Measurements from ENCODE around the gene ARHGEF19.
"Not testable (repeated sequence)": the region's sequence is repeated elsewhere in the genome, so short reads cannot be mapped to it uniquely, and the experiment has no call there.

The ARHGEF19 gene

DNA sequence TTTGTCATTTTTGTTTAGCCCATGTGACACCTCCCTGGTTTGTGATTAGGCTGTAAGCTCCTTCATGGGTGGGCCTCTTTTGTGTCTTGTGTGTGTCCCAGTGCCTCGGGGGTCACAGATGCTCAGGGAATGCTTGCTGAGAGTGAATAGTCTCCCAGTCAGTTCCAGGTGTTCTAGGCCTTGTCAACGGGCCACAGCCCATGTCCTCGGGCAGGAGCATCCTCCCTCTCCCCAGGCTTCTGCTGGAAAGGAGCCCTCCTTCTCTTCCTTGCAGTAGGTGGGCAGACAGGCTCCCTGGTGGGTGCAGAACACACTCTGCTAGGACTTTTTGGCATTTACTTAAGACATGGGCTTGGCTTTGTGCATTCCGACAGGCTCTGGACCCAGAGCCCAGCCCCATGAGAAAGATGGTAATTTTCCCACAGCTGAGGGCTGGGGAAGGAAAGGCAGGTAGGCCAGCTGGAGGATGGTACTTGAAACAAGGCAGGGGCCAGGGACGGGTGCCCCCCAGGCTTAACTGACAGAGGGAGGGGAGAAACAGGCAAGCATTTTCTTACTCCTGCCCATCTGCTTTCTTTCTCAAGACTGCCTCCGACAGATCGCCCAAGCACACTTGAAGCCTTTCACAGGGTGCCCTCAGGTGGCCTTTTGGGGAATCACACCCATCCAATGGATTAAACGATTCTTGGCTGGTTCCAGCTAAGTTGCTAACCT lies 31.6 kb upstream of the ARHGEF19 start:
- DNase-seq: peak; percentile 45

DNA sequence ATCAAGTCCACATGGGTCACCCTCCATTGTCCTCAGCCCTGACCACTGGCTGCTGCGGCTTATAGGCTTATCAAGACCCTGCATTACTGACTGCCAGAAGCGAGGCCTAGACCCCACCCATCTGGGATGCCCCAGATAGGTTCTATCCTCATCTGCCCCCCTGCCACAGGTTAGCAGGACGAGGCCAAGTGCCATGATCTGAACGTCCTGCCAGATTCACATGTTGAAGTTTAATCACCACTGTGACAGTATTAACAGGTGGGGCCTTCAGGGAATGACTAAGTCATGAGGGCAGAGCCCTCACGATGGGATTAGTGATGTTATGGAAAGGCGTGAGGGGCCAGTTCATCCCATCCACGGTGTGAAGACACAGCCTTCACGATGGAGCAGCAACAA lies 30.8 kb upstream of the ARHGEF19 start:
- DNase-seq: no peak

DNA sequence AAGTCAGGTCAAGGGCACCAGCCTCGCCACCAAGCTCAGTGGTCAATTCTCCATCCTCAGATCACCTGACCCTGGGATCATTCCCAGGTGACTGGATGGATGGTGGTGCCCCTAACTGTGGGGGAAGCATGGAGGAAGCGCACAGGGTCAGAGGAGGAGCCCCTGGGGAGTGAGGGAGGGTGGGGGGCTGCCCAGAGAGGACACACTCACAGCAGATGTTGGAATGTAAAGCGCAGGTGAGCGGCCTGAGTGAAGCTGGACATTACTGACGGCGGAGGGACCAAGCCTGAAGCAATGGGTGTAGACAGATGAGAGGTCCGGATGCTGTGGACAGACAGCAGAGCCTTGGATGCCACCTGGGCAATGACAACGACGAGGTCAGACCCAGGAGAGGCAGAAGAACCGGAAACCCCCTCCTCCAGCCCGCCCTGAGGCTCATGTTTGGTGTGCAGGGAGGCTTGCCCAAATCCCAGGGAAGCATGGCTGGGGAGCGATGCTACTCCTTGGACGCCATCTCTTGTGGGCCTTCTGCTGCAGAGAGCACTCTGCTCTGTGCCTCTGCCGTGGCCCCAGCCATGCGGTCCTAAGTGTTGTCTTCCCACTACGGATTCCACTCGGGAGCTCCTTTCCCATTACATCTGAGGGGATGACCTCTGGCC lies 30.2 kb upstream of the ARHGEF19 start:
- DNase-seq: no peak

DNA sequence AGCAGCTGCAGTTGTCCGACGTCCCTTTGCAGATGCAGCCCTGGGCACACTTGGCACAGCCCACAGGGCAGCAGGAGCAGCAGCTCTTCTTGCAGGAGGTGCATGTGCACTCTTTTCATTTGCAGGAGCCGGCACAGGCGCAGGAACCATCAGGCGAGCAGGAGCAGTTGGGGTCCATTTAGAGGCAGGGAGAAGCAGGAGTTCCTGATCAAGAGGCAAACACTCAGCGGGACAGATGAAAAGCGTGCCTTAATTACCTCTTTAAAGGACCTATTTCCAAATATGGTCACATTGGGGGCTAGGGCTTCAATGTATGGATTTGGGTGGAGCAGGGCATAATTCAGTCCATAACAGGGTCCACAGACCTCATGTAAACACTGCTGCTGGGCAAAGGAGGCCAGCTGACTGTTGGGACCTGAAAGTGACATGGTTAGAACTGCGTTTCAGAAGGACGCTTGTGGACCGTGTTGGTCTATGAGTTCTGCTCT lies 28.8 kb upstream of the ARHGEF19 start:
- DNase-seq: no peak

DNA sequence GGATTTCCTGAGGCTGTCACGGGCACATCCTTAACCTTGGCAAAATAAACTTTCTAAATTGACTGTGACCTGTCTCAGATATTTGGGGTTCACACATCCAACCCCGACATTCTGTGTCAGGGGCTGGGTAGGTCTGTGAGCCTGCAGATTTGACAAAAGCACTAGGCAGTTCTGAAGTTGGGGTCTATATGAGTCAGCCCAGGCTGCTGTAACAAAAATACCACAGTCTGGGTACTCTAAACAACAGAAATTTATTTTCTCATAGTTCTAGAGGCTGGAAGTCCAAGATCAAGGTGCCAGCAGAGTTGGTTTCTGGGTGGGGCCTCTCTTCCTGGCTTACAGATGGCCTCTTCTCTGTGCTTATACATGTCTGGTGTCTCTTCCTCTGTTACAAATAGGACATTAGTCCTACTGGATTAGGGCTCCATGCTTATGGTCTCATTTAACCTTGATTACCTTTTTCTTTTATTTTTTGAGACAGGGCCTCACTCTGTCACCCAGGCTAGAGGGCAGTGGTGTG lies 27.6 kb upstream of the ARHGEF19 start:
- DNase-seq: no peak

DNA sequence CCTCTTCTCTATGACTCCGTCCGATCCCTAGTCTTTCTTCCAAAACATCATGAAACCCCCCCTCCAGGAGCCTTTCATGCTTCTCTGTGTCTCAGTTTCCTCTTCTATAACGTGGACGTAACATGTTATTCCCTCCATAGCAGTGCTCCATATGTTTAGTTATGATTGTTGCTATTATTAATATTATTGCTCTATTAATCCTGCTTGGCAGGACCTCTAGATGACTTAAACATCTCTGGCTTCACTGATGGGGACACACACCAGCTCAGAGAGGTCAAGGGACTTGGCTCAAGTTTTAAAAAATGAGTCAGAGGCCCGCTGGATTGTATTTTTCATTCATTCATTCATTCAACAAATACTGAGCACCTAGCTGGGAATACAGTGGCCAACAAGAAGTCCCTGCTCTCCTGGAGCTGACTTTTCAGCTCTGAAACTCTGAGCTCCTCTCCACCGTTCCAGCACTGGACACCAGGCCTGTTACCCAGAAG lies 24.9 kb upstream of the ARHGEF19 start:
- no peak for DNase-seq

DNA sequence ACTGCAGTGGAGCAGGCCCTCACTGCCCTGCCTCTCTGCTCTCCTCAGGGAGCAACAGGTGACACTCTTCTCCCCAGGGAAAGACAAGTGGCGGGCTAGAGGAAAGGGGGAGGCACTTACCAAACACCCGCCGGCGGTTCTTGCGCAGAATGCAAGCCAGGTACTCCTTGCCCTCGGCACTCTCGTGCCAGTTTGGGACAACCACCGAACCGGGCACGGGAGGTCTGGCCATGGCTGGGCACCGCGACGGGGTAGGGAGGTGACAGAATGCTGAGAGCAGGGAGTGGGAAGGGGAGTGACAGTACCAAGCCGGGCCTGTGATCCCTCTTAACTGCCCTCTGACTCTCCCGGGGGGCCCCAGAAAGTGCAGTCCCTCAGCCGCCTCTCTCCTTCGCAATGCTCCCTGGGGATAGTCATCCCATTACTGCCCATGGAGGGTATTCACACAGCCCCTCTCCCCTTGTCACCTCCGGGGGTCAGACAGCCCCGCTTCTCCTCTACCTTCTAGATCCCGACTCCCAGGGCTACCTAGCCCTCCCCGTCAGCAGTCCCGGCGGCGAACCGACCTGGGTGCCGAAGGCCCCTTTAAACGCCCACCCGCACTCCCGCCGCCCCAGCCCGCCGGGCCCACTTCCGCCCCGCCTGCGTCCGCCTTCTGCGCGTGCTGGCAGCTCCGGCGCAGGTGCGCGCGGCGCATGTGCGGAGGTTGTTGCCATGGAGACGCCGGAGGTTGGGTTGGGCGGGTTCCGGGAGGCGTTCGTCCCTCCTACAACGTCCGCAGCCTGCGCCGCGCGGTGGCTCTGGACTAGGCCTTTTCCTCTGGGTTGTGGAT lies 24.3 kb upstream of the ARHGEF19 start, which contains the start of gene CPLANE2:
TSS of gene CPLANE2 (minus strand) at position 673 of the 832 bp plus-strand sequence. CDS start at position 232, 441 bp downstream.
- peak; percentile 90 for DNase-seq

DNA sequence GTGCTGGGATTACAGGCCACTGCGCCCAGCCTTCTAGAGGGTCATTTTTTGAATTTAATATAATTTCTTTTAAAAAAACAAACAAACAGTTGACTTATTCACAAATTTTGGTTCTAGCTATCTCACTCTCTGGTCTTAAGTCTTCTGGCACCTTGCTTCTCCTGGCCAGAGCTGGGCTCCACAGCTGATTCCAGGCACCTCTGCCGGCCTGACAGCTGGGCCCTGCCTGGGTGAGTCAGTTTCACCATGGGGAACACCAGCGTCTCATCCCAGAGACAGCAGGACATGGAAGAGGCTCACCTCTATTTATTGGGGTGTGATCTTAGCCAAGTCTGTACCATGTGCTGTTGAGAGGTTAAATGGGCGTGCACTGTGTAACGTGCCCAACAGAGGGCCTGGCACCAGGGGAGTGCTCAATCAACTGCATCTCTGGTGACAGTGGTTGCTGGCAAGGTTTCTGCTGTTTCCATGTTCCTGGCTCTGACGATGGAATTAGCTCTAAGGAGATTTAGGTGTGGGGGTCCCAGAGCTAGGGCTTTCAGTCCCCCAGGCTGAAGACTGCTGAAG lies 23.6 kb upstream of the ARHGEF19 start:
- no peak for DNase-seq

DNA sequence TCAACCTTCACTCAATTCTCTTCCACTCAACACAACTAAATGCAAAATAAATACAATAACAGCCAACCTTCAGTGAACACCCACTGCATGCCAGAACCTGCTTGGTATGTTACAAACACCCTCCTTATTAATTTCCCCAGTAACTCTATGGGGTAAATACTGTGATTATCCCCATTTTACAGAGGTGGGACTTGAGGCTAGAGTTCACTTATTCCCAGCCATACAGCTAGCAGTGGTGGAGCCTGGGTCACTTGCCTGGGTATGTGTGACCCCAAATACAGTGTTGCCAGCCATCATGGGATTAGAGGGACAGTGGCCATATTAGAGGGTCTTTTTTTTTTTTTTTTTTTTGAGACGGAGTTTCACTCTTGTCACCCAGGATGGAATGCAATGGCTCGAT lies 22.9 kb upstream of the ARHGEF19 start:
- DNase-seq: no peak

DNA sequence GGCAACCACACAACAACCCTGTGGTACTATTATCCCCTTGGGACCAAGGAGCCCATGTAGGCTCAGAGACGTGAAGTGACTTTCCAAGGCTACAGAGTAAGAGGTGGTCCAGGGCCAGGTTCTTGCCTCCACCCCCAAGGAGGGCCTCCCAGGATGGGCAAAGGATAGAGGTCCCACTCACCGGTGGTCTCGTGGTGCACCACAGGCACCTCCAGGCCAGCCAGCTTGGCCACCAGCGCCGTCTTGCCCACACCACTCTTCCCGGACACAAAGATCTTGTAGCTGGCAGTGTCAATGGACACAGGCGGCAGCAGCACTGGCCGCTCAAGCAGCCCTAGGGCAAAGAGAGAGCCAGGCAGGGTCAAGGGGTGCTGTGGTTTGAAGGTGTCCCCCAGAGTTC lies 21.0 kb upstream of the ARHGEF19 start:
- DNase-seq: no peak

DNA sequence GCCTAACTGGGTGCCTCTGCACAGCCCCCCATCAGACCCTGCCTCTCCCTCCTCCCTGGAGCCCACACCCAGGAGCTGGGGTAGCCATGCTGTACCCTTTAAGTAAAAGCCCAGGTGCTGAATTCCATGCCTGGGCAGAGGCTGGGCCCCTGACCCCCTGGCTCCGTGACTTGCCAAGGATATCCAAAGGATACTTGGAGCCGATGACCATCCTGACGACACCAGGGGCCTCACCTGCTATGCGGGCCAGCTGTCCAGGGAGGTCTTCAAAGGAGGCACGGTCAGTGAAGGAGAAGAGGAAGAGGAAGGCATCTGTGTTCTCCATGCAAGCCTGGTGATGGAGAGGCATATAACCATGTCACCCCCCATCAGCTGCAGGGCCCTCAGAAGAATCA lies 19.9 kb upstream of the ARHGEF19 start:
- no peak for DNase-seq

DNA sequence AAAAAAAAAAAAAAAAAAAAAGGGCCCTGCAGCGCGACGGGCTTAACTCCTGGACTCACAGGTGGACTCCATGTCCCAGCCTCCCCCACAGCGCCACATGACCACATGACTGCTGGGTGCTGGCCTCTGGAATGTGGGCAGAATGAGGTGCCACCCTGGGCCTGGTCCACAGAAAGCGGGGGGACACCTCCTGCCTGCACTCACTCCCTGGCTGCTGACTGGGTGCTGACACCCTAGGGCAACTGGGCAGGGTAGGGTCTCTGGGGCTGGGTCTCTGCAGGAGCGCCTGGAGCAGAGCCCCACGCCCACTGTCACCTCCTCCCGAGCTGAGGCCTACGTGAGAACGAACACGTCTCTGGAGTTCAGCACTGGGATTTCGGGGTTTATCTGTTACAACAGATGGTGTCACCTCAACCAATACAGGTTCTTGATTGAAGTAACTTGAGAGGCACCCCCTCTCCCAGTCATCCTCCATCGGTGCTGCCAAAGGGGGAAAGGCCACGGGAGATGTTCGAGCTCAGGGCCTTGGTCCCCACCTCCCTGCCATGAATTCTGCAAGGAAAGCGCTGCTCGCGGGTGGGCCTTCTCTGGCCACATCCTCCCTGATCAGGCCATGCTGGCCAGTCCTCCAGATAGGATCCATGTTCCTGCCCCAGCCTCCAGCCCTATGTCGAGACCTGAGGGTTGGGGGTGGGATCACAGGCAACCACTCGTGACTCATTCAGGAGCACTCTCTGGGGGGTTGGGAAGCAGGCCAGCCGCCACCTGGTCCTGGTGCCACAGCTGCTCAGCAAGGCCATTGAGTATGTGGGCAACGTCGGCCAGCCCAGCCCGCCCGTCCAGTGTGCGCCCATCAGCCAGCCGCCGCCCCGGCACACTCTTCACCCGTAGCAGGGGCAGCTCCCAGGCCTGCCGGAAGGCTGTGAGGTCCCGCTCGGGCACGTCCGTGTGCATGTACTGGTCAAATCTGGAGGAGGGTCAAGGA lies 19.2 kb upstream of the ARHGEF19 start:
- DNase-seq: no peak

DNA sequence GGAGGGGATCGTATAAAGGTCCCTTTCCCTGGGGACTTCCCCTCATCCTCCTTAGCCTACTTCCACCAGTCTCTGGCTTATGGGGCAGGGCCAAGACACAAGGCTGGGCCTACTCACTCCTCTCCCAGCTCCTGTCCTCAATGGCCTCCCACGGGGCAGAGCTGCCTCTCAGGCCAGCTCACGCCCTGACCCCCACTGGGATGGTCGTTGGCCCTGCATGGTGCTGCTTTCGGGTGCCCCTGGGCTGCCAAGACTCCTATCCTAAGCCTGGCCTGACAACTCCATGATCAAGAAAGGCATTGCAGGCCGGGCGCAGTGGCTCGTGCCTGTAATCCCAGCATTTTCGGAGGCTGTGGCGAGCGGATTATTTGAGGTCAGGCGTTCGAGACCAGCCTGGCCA lies 18.3 kb upstream of the ARHGEF19 start:
- no peak for DNase-seq

DNA sequence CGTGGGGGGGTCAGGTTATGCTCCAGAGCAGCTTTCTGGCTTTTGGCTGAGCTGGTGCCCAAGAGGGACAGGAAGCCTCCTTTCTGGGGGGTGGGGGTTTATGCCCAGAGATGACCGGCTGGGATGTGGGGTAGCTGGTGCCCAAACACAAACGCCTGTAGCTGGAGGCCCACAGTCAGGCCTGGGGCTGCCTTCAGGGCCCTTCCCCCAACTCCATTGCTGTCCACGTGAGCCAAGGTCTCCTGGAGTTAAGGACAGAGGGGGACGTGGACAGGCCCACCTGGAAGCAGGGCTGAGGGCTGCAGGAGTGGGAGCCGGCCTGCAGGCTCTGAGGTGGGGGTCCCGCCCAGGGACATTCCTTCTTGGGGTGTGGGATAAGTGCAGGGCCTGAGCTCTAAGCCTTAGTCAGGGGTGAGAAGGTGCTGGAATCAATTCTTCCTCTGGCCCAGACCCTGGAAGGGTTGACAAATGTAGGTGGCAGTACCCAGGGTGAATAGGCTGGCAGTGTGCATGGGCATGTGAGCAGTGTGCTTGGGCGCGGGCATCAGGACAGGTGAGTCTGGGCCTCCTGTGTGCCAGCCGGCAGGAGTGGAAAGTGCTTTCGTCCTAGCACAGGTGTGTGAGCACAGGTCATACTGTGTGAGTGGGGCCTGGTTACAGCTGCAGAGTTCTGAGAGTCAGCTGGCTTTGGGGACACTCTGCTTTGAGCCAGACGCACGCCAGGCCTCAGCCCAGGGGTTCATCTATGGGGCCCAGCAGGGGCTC lies 17.7 kb upstream of the ARHGEF19 start:
- no peak for DNase-seq

DNA sequence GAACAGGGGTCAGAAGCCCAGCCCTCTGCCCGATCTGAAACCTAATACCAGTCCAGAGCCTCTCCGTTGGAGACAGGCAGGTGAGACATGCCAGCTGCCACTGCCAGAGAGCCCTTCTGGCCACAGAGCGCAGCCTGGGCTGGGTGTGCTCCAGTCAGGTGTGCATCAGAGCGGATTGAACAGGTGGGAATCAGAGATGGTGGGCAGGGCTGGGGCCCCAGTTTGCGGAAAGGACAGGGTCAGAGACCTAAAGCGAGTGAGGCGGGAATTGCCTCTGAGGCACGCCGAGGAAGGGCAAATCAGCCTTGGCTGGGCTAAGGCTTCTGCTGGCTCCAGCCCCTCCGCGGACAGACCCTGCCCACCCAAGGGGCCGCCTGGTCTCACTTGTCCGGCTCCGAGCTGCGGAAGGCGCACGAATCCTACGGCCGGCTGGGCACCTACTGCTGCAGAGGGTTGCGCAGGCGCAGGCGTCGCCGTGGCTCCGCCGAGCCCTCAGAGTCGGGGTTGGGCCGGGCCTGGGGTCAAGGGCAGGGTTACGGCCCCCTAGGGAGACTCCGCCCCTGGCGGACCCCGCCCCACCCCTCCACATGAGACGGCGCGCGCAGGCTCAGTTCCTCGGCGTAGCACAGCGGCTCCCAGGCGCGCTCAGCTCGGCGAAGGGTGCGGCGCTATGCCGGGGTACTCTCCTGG lies 14.2 kb upstream of the ARHGEF19 start:
- no peak for DNase-seq

DNA sequence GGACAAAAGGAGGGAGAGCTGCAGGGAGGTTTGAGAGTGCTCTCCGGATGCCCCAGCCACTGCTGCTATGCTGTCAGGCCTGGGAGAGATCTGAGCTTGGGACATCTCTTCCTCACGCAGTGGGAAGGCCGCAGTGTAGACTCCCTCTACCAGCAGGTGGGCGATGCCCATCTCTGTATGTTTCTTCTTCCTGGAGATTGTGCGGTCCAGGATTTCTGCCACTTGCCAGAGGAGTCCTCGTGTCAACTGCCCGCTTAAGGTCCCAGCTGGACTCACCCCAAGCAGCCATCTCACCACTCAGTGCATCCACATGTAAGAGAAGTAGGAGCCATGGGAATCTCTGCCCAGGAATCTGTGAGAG lies 13.7 kb upstream of the ARHGEF19 start:
- no peak for DNase-seq

DNA sequence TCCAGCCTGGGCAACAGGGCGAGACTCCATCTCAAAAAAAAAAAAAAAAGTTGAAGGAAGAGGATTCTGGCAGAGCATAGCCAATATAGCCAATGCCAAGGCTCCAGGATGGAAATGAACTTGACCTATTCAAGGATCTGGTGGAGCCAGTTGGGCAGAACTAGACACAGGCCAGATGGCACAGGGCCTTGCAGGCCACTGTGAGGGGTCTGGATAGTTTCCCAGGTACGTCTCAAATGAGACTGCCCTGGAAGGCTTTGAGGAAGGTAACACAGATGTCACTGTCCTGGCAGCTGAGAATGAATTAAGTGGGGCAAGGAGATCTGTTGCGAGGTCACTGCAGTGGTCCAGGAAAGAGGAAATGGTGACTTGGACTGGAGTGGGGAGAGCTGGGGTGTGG lies 12.0 kb upstream of the ARHGEF19 start:
- DNase-seq: no peak

DNA sequence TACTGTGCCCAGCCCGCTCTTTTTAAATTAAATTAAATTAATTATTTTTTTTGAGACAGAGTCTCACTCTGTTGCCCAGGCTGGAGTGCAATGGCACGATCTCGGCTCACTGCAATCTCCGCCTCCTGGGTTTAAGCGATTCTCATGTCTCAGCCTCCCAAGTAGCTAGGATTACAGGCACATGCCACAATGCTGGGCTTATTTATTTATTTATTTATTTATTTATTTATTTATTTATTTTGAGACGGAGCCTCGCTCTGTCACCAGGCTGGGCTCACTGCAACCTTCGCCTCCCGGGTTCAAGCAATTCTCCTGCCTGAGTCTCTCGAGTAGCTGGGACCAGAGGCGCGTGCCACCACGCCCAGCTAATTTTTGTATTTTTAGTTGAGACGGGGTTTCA lies 10.3 kb upstream of the ARHGEF19 start:
- not testable (repeated sequence) for DNase-seq

DNA sequence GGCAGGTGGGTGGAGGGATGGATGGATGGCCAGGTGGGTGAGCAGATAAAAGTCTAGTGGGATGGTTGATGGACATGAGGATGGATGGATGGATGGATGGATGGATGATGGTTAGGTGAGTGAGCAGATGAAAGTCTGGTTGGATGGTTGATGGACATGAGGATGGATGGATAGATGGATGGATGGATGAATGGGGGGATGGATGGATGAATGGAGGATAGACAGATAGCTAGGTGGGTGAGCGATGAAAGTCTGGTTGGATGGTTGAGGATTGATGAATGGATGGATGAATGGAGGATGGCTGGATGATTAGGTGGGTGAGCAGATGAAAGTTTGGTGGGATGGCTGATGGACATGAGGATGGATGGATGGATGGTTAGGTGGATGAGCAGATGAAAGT lies 9.0 kb upstream of the ARHGEF19 start:
- no peak for DNase-seq

DNA sequence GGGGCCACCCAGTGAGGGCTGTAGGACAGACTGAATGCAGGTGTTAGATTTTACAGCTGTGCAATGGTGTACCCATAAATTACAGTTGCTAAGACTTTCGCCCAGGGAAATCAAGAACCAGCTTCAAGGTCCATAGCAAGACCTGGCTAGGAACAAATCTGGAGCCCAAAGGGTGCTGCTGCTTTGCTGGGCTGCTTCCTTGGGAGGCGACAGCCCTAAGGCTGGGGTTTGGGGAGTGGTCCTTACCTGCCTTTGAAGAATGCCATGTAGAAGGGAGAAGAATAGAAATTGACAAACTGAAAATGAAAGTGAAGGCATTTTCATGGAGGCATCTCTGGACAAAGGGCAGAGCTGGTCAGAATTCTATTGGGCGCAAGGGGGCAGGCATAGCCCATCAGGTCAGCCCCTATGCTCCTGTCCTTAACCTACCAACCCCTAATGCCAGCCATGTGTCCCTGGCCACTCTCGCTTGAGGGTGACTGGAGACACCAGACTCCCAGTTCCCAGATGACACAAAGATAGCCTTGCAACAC lies 7.6 kb upstream of the ARHGEF19 start:
- no peak for DNase-seq
